ENCODE results near the gene SLC27A6. TPM values are rescaled to one million over a fixed set of nuclear protein-coding genes. Genes with fewer than 3 reads are reported as not detected.

SLC27A6 gene
- total RNA-seq, 4 donors from 2014 or later, result 22.5 to 77.1 (median 48.9) TPM

DNA sequence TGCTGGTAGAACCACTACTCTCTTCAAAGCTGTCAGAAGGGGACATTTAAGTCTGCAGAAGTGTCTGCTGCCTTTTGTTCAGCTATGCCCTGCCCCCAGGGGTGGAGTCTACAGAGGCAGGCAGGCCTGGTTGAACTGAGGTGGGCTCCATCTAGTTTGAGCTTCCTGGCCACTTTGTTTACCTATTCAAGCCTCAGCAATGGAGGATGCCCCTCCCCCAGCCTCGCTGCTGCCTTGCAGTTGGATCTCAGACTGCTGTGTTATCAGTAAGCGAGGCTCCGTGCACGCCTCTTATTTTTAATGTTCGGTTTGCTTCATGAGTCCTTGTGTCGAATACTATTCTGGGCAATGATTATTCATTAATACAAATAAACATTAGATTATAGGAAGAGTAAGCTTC lies 3.1 kb upstream of the SLC27A6 start:
- TF ChIP-seq POLR2AphosphoS5 (IDR thresholded peaks at IDR 0.05) (no peak), POLR2A (IDR thresholded peaks at IDR 0.05; ENCODE audit: low read depth) (no peak), EP300 (IDR thresholded peaks at IDR 0.05) (no peak)
- TF ChIP-seq, protein P1, sequence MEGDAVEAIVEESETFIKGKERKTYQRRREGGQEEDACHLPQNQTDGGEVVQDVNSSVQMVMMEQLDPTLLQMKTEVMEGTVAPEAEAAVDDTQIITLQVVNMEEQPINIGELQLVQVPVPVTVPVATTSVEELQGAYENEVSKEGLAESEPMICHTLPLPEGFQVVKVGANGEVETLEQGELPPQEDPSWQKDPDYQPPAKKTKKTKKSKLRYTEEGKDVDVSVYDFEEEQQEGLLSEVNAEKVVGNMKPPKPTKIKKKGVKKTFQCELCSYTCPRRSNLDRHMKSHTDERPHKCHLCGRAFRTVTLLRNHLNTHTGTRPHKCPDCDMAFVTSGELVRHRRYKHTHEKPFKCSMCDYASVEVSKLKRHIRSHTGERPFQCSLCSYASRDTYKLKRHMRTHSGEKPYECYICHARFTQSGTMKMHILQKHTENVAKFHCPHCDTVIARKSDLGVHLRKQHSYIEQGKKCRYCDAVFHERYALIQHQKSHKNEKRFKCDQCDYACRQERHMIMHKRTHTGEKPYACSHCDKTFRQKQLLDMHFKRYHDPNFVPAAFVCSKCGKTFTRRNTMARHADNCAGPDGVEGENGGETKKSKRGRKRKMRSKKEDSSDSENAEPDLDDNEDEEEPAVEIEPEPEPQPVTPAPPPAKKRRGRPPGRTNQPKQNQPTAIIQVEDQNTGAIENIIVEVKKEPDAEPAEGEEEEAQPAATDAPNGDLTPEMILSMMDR (IDR thresholded peaks at IDR 0.05), result no peak
- WGBS, result 85% methylated on average over 6 of the region's 6 CpGs
- Histone ChIP-seq H3K9me3 (peaks cover 0 to 5% (median 0%) of the 10 kb centered on the region in 4 donors), H3K27ac (replicated peaks in 1 of 4) (no peak overlapping the region), H3K4me3 (no peak overlapping the region), H3K36me3 (no peaks in the 10 kb centered on the region), H3K27me3 (peaks cover 0 to 5% (median 0%) of the 10 kb centered on the region in 4 donors), H3K4me1 (peaks cover 0 to 13% (median 10%) of the 10 kb centered on the region in 4 donors)
- intact Hi-C loops (cut with DNase I), result loop anchor here (10.0 kb wide), 2 partner anchors 57 to 133 kb away; partner anchors contain the start of gene ISOC1
- DNase-seq (ENCODE audit: extremely low spot score), result no peak

DNA sequence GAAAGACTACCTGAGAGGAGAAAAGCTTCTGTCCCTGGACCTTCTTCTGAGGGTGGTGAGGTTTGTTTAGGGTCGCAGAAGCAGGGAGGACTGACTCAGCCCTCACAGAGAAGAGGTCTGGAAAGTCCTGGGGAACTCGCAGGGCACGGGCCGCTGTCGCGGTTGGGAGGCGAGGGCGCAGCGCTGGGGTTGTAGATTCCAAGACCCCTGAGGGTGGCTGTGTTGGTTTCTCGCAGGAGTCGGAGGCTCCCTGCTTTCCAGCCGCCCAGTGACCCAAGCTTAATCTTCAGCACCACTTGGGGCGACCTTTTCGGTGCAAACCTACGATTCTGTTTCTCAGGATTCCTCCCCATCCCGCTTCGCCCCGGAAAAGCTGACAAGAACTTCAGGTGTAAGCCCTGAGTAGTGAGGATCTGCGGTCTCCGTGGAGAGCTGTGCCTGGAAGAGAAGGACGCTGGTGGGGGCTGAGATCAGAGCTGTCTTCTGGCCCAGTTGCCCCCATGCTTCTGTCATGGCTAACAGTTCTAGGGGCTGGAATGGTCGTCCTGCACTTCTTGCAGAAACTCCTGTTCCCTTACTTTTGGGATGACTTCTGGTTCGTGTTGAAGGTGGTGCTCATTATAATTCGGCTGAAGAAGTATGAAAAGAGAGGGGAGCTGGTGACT lies 482 bp downstream of the SLC27A6 start:
- Histone ChIP-seq H3K27ac (replicated peaks in 1 of 4) (peak overlapping the region; percentile 70 to 83 (median 78)), H3K36me3 (no peaks in the 10 kb centered on the region), H3K4me3 (peak overlapping the region; percentile 52 to 72 (median 63)), H3K9me3 (peaks cover 0 to under 1% (median 0%) of the 10 kb centered on the region in 4 donors), H3K27me3 (peaks cover 0 to 5% (median 0%) of the 10 kb centered on the region in 4 donors), H3K4me1 (peaks cover 0 to 19% (median 10%) of the 10 kb centered on the region in 4 donors)
- WGBS, result 19% methylated on average over 13 of the region's 24 CpGs
- DNase-seq (ENCODE audit: extremely low spot score), result no peak
- TF ChIP-seq POLR2AphosphoS5 (IDR thresholded peaks at IDR 0.05), result no peak
- TF ChIP-seq EP300 (IDR thresholded peaks at IDR 0.05), result no peak
- TF ChIP-seq POLR2A (IDR thresholded peaks at IDR 0.05; ENCODE audit: low read depth), result no peak
- TF ChIP-seq, protein P1 (IDR thresholded peaks at IDR 0.05), result no peak
- intact Hi-C loops (cut with DNase I), result loop anchor here (10.0 kb wide), 2 partner anchors 61 to 129 kb away; partner anchors contain the start of gene ISOC1

DNA sequence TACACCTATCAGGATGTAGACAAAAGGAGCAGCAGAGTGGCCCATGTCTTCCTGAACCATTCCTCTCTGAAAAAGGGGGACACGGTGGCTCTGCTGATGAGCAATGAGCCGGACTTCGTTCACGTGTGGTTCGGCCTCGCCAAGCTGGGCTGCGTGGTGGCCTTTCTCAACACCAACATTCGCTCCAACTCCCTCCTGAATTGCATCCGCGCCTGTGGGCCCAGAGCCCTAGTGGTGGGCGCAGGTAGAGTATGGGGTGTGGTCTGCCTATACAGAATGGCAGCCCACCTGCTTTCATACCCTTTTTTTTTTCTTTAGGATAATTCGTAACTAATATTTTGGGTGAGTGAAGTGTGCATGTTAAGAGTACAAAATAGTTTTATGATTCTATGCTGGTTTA lies 1.1 kb downstream of the SLC27A6 start:
- Histone ChIP-seq H3K4me1 (peaks cover 0 to 19% (median 10%) of the 10 kb centered on the region in 4 donors), H3K36me3 (no peaks in the 10 kb centered on the region), H3K27ac (replicated peaks in 1 of 4) (peak overlapping the region in 2 of 4 donors; percentile 81 to 83), H3K4me3 (peak overlapping the region; percentile 52 to 72 (median 63)), H3K9me3 (no peaks in the 10 kb centered on the region), H3K27me3 (peaks cover 0 to 5% (median 0%) of the 10 kb centered on the region in 4 donors)
- 65% methylated on average over 12 of the region's 12 CpGs for WGBS
- TF ChIP-seq POLR2AphosphoS5 (IDR thresholded peaks at IDR 0.05) (no peak), EP300 (IDR thresholded peaks at IDR 0.05) (no peak), POLR2A (IDR thresholded peaks at IDR 0.05; ENCODE audit: low read depth) (no peak)
- TF ChIP-seq, protein P1 (IDR thresholded peaks at IDR 0.05), result peak in 1 of 3 experiments; percentile 14
- intact Hi-C loops (cut with DNase I), result loop anchor here (10.0 kb wide), 2 partner anchors 62 to 128 kb away; partner anchors contain the start of gene ISOC1
- DNase-seq (ENCODE audit: extremely low spot score), result no peak

DNA sequence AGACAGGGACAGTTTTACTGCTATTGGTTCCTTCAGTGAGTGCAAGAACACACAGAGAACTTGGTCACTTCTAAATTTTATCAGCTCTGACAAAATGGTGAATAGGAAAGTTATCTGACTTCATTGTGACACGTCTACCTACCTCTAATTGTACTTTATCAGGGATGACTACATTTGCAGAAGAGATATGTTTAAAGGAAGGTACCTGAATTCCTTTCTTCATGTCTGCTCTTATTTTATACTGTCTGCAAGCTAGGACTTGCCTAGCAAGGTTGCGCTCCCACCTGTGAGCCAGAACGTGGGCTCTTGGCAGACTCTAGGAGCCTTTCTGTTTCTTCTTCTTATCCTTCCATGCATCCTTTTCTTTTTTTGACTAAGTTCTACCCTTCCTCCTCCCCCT lies 1.6 kb downstream of the SLC27A6 start:
- H3K4me1 ChIP-seq, result peaks cover 0 to 19% (median 10%) of the 10 kb centered on the region in 4 donors
- no peaks in the 10 kb centered on the region for H3K36me3 ChIP-seq
- no peak for DNase-seq (ENCODE audit: extremely low spot score)
- H3K4me3 ChIP-seq, result peak overlapping the region; percentile 52 to 72 (median 63)
- 67% methylated on average over 3 of the region's 3 CpGs for WGBS
- intact Hi-C loops (cut with DNase I), result loop anchor here (10.0 kb wide), 2 partner anchors 62 to 128 kb away; partner anchors contain the start of gene ISOC1
- peak overlapping the region in 1 of 4 donors; percentile 83 for H3K27ac ChIP-seq (replicated peaks in 1 of 4)
- TF ChIP-seq POLR2AphosphoS5 (IDR thresholded peaks at IDR 0.05) (no peak), EP300 (IDR thresholded peaks at IDR 0.05) (no peak), POLR2A (IDR thresholded peaks at IDR 0.05; ENCODE audit: low read depth) (no peak)
- TF ChIP-seq, protein P1 (IDR thresholded peaks at IDR 0.05), result no peak
- H3K9me3 ChIP-seq, result no peaks in the 10 kb centered on the region
- peaks cover 0 to 5% (median 0%) of the 10 kb centered on the region in 4 donors for H3K27me3 ChIP-seq
